Kidney (tissue), 14 donors: ENCODE measurements around the gene ALAS1. TPM values are rescaled to one million over a fixed set of nuclear protein-coding genes. Genes with fewer than 3 reads are reported as not detected.

Experiments used
- DNase-seq, 5 donors: peaks; one replicate each; pipeline ENCODE4 v3.0.0-alpha.2; 2013 to 2020
- FAIRE-seq: peaks from 2 replicates; lab custom pipeline; 2012; peaks lifted over from hg19 to GRCh38; lab: Jason Lieb, UNC
- H3K27ac ChIP-seq, 2 donors: one replicate each; pipeline ENCODE4 v1.7.0; 2013; ENCODE audit warnings: low read depth in 2 of 2, low read length in 2 of 2, inconsistent platforms in 1 of 2
- H3K27me3 ChIP-seq: one replicate; pipeline ENCODE4 v1.7.1; 2013; ENCODE audit warnings: low read length, inconsistent platforms; ENCODE audit not compliant: control insufficient read depth, insufficient read depth
- H3K36me3 ChIP-seq, 3 donors: one replicate each; pipeline versions ENCODE4 v1.7.0 to v1.7.1; 2013; ENCODE audit warnings: low read length in 3 of 3, control low read depth in 1 of 3, inconsistent platforms in 1 of 3; ENCODE audit not compliant: insufficient read depth in 3 of 3, control insufficient read depth in 2 of 3
- H3K4me1 ChIP-seq, 3 donors: one replicate each; pipeline versions ENCODE4 v1.7.0 to v1.7.1; 2013; ENCODE audit warnings: low read length in 3 of 3, inconsistent platforms in 1 of 3, low read depth in 1 of 3; ENCODE audit not compliant: control insufficient read depth in 2 of 3, insufficient read depth in 2 of 3
- H3K4me3 ChIP-seq, 3 donors: one replicate each; pipeline versions ENCODE4 v1.7.0 to v1.8.1; 2013; ENCODE audit warnings: low read length in 3 of 3, control low read depth in 1 of 3, inconsistent platforms in 1 of 3
- H3K9ac ChIP-seq, 3 donors: one replicate each; pipeline versions ENCODE4 v1.7.0 to v1.7.1; 2013; ENCODE audit warnings: low read length in 3 of 3, control low read depth in 1 of 3, inconsistent platforms in 1 of 3
- H3K9me3 ChIP-seq, 3 donors: one replicate each; pipeline versions ENCODE4 v1.7.0 to v1.7.1; 2013; ENCODE audit warnings: low read length in 3 of 3, control low read depth in 1 of 3, inconsistent platforms in 1 of 3; ENCODE audit not compliant: control insufficient read depth in 2 of 3, insufficient read depth in 1 of 3
- intact Hi-C: fragments of 100-400 bp; cut with DNase I; formaldehyde crosslinking; loops from one replicate; pipeline ENCODE4 v1.11.1; 2022
- polyA plus RNA-seq: library from polyadenylated mRNA; stranded (reverse); fragments of 350-450 nt; fragmentation: Illumina TruSeq; extraction: RNeasy Lipid Tissue Mini Kit (QIAGEN cat#74804); gene quantifications from one replicate; pipeline ENCODE4 v1.2.3, GENCODE V29; 2014; ENCODE audit warnings: low read depth, low replicate concordance; ENCODE audit not compliant: insufficient read depth
- total RNA-seq: library from RNA; stranded (reverse); fragmentation: NEBNext Ultra II Directional; extraction: Animal tissue kit (Norgen Biotek cat#: 25700); gene quantifications from one replicate; pipeline ENCODE4 v1.2.1, GENCODE V29; 2021
- TF ChIP-seq, protein P1 (sequence below): IDR thresholded peaks from 3 replicates; pipeline ENCODE4 v1.5.1; 2012; ENCODE audit warnings: mild to moderate bottlenecking, moderate library complexity, borderline replicate concordance; ENCODE audit not compliant: insufficient read depth; ENCODE audit errors: extremely low read depth
- donor health status: control.
- donor health status: control.
- donor health status: control.
- donor health status: control.
- donor health status: control.
- donor health status: DM: yes; HTN: yes; CAD: no.
- donor health status: Normal renal cell carcinoma (clear cell type).

The ALAS1 gene
- total and polyA plus RNA-seq, 2 donors from 2014 or later: 42.8 to 77.2 TPM

DNA sequence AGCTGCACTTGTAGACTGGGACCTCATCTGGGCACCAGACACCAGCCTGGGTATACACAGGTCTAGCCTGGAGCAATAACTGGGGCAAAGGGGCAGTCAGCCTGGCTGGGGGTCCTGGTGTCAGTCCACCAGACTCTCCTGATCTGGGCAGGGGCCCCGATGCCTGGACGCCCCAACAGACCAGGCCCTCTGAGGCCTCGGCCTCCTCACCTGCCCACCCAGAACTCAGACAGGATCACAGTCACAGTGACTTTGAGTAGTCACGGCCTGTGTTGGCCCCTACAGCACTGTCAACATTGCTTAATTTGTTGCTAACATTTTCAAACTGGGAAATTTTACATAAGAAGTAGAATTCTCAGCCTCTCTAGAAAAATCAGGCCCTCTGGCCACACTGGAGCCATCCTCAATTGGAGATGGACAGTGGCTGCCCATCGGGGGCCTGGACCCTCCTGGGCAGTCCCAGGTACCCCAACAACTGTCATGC lies 35.2 kb downstream of the ALAS1 start:
- intact Hi-C loops: no loop called here
- peak in 1 of 5 donors; percentile 4 for DNase-seq
- Histone ChIP-seq H3K4me1 (peaks cover under 1 to 21% (median 9%) of the 10 kb centered on the region in 3 donors), H3K27ac (no peak overlapping the region), H3K9me3 (no peaks in the 10 kb centered on the region), H3K27me3 (no peaks in the 10 kb centered on the region), H3K4me3 (no peak overlapping the region), H3K36me3 (peaks cover 0 to 19% (median 14%) of the 10 kb centered on the region in 3 donors), H3K9ac (no peak overlapping the region)
- no peak for FAIRE-seq
- TF ChIP-seq, protein P1, sequence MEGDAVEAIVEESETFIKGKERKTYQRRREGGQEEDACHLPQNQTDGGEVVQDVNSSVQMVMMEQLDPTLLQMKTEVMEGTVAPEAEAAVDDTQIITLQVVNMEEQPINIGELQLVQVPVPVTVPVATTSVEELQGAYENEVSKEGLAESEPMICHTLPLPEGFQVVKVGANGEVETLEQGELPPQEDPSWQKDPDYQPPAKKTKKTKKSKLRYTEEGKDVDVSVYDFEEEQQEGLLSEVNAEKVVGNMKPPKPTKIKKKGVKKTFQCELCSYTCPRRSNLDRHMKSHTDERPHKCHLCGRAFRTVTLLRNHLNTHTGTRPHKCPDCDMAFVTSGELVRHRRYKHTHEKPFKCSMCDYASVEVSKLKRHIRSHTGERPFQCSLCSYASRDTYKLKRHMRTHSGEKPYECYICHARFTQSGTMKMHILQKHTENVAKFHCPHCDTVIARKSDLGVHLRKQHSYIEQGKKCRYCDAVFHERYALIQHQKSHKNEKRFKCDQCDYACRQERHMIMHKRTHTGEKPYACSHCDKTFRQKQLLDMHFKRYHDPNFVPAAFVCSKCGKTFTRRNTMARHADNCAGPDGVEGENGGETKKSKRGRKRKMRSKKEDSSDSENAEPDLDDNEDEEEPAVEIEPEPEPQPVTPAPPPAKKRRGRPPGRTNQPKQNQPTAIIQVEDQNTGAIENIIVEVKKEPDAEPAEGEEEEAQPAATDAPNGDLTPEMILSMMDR: no peak

DNA sequence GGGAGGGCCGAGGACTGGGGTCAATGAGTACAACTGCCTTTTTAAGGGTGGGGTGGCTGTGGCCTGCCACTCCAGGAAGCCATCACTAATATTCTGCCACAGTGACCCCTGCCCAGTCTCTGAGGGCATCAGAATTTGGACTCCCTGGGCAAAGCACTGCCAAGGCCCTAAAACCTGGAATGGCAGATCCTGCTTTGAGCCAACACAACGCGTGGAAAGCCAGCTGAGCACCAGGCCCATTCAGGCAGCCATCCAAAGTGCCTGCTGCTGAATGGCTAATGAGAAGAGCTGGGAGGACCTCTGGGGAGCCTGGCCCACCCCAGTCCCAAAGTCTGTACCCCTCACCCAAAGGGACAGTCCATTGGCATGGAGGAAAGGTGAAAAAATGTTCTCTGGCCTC lies 36.0 kb downstream of the ALAS1 start:
- intact Hi-C loops: no loop called here
- DNase-seq: peak in 1 of 5 donors; percentile 7
- FAIRE-seq: no peak
- no peaks in the 10 kb centered on the region for H3K9me3 ChIP-seq
- TF ChIP-seq, protein P1: no peak
- H3K27ac ChIP-seq: no peak overlapping the region
- peaks cover 3 to 25% (median 13%) of the 10 kb centered on the region in 3 donors for H3K4me1 ChIP-seq
- H3K4me3 ChIP-seq: no peak overlapping the region
- H3K27me3 ChIP-seq: no peaks in the 10 kb centered on the region
- H3K9ac ChIP-seq: no peak overlapping the region
- peaks cover 0 to 17% (median 14%) of the 10 kb centered on the region in 3 donors for H3K36me3 ChIP-seq

DNA sequence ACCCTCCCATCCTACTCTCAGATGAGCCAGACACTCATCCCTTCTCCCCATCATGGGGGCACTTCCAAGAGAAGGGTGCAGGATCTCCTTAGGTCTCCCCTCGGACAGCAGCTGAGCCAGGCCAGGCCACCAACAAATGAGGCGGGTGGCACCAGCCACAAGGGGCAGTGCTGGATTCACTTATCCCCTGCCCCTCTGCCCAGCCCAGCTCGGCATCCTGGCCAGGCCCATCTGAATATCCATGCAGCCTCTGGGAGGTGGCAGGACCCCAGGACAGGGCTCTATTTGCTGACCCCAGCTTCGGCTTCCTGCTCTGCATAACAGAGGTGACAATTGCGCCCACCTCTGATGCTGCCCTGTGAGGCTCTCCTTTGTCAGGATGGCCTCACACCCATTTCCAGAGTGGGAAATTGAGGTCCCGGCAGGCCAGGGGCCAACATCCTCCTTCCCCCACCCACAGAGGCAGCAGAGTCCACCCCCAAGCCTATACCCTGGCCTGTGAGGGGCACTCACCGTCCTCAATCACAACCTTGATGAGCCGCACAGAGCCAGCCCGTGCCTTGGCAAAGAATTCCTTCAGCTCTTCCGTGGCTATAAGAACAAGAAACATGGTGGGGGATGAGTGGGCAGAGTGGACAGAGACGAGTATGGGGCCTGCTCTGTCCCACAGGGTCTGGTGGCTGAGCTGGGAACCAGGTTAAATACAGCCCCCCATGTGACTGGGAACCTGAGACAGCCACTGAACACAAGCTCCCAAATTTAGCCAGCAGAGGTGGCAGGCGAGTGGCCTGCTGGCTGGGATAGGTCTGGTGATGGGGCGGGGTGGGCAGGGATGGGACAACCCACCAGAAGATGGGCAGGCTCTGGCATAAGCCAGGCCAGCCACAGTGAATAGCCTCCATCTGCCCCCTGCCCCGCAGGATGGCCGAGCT lies 36.8 kb downstream of the ALAS1 start:
- Histone ChIP-seq H3K9me3 (no peaks in the 10 kb centered on the region), H3K9ac (no peak overlapping the region), H3K36me3 (peaks cover 0 to 13% (median 11%) of the 10 kb centered on the region in 3 donors), H3K4me1 (peaks cover 3 to 25% (median 13%) of the 10 kb centered on the region in 3 donors), H3K27ac (no peak overlapping the region), H3K27me3 (no peaks in the 10 kb centered on the region), H3K4me3 (no peak overlapping the region)
- no peak for FAIRE-seq
- intact Hi-C loops: no loop called here
- peak in 1 of 5 donors; percentile 32 for DNase-seq
- TF ChIP-seq, protein P1: no peak
